ENCODE results near the gene IFITM10.

Gene IFITM10

GRCh38 chr11:1701091-1701807, 49.1 kb downstream of the IFITM10 start:
- H3K4me3 ChIP-seq (ENCODE audit: low read depth, low read length), result no peak overlapping the region
- no peak for TF ChIP-seq CTCF (IDR thresholded peaks at IDR 0.05; ENCODE audit: low read depth, low read length)
- in situ Hi-C loops (cut with HindIII; ENCODE audit: low sequenced_read_pairs), result no loop called here
- peak; percentile 4 for DNase-seq (ENCODE audit: low read depth, low spot score)

GRCh38 chr11:1699771-1700170, 50.6 kb downstream of the IFITM10 start:
- no peak for TF ChIP-seq CTCF (IDR thresholded peaks at IDR 0.05; ENCODE audit: low read depth, low read length)
- no peak overlapping the region for H3K4me3 ChIP-seq (ENCODE audit: low read depth, low read length)
- no peak for DNase-seq (ENCODE audit: low read depth, low spot score)
- in situ Hi-C loops (cut with HindIII; ENCODE audit: low sequenced_read_pairs), result no loop called here

GRCh38 chr11:1696608-1697570, 53.5 kb downstream of the IFITM10 start, which contains the start of gene KRTAP5-6:
Gene KRTAP5-6 (plus strand): TSS chr11:1697195. CDS start chr11:1697246, 51 bp downstream.
- no peak for TF ChIP-seq CTCF (IDR thresholded peaks at IDR 0.05; ENCODE audit: low read depth, low read length)
- in situ Hi-C loops (cut with HindIII; ENCODE audit: low sequenced_read_pairs), result no loop called here
- no peak within 1 kb of the TSS for H3K4me3 ChIP-seq (ENCODE audit: low read depth, low read length)
- DNase-seq (ENCODE audit: low read depth, low spot score), result no peak

DNA sequence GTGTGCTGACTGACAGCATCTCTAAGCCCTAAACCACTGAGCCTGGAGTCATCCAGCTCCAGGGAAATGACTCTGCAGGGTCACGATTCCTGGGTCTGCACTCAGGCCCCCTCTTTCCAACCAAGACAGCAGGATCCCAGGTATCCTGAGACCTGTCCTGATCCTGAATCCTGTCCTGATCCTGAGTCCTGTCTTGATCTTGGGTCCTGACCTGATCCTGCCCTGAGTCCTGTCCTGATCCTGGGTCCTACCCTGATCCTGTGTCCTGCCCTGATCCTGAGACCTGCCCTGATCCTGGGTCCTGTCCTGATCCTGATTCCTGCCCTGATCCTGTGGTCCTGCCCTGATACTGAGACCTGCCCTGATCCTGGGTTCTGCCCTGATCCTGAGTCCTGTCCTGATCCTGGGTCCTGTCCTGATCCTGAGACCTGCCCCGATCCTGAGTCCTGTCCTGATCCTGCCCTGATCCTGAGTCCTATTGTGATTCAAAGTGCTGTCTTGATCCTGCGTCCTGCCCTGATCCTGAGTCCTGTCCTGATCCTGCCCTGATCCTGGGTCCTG, 54.8 kb downstream of the IFITM10 start:
- DNase-seq (ENCODE audit: low read depth, low spot score), result no peak
- in situ Hi-C loops (cut with HindIII; ENCODE audit: low sequenced_read_pairs), result no loop called here
- H3K4me3 ChIP-seq (ENCODE audit: low read depth, low read length), result no peak overlapping the region
- TF ChIP-seq CTCF (IDR thresholded peaks at IDR 0.05; ENCODE audit: low read depth, low read length), result no peak

DNA sequence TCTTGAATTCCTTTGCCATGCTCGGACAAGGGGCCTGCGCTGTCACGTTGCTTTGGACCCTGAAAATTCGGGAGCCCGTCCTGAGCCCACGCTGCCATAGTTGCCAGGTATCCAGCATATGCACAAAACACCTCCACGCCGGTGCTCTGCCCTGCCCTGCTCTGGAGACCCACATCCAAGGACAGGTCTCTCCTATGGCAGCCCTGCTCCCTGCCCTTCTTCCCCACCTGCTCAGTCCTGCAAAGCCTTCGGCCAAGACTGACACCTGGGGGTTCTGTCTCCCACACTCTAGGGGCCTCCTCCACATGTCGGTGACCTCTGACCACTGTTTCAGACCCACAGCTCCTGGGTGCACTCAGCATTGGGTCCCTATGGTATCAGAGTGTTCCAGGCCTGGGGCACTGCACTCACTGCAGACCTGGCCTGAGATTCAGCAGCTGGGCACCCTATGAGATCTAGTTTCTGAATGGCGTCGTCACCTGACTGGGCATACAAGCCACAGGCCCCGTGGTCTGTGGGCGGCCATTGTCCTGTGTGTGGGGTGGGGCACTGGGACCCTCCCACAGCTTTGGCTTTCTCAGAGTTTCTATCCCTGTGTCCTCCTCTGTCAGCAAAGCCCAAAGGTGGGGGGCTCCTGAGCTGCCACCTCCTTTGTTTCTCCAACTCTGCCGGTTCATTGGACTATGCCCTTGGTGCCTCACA, 55.4 kb downstream of the IFITM10 start:
- no peak for DNase-seq (ENCODE audit: low read depth, low spot score)
- in situ Hi-C loops (cut with HindIII; ENCODE audit: low sequenced_read_pairs), result no loop called here
- no peak overlapping the region for H3K4me3 ChIP-seq (ENCODE audit: low read depth, low read length)
- no peak for TF ChIP-seq CTCF (IDR thresholded peaks at IDR 0.05; ENCODE audit: low read depth, low read length)
